Neural cell (in vitro differentiated cells): Measurements from ENCODE around the gene RYR1. TPM values are rescaled to one million over a fixed set of nuclear protein-coding genes. Genes with fewer than 3 reads are reported as not detected.
A peak's percentile ranks its signal among the peaks of the same experiment; 100 is the strongest.
"Not testable (repeated sequence)": the region's sequence is repeated elsewhere in the genome, so short reads cannot be mapped to it uniquely, and the experiment has no call there.

Experiments
- H2AFZ ChIP-seq: fragments of 200-600, 300-800 bp; sonication (generic), shearing (Covaris generic); 2 replicates; pipeline ENCODE4 v1.6.0; 2014; ENCODE audit warnings: low read depth, mild to moderate bottlenecking, antibody characterized with exemption, low read length, moderate library complexity
- H3F3A ChIP-seq: fragments of 200-600 bp; shearing (Covaris generic); 2 replicates; pipeline ENCODE4 v1.6.1; 2016; ENCODE audit warnings: mild to moderate bottlenecking, moderate library complexity, mixed read lengths, antibody characterized with exemption, low read length; ENCODE audit not compliant: insufficient read depth, poor library complexity, severe bottlenecking
- H3K27ac ChIP-seq: fragments of 200-600, 300-800 bp; sonication (generic), shearing (Covaris generic); 2 replicates; pipeline ENCODE4 v1.5.1; 2014; ENCODE audit warnings: mild to moderate bottlenecking, low read length, moderate library complexity
- H3K27me3 ChIP-seq: fragments of 300-800, 200-600 bp; sonication (generic), shearing (Covaris generic); 2 replicates; pipeline ENCODE4 v1.6.0; 2014; ENCODE audit warnings: mild to moderate bottlenecking, low read depth, low read length, moderate library complexity; ENCODE audit not compliant: insufficient read depth
- H3K36me3 ChIP-seq: fragments of 300-800, 200-600 bp; sonication (generic), shearing (Covaris generic); 2 replicates; pipeline ENCODE4 v1.5.1; 2014; ENCODE audit warnings: mild to moderate bottlenecking, antibody characterized with exemption, low read length, moderate library complexity; ENCODE audit not compliant: insufficient read depth
- H3K4me2 ChIP-seq: fragments of 300-800, 200-600 bp; sonication (generic), shearing (Covaris generic); 2 replicates; pipeline ENCODE4 v1.6.0; 2014; ENCODE audit warnings: mild to moderate bottlenecking, low read length
- H3K4me3 ChIP-seq: fragments of 300-800, 200-600 bp; sonication (generic), shearing (Covaris generic); 2 replicates; pipeline ENCODE4 v1.5.1; 2014; ENCODE audit warnings: mild to moderate bottlenecking, low read length, moderate library complexity
- H3K79me2 ChIP-seq: fragments of 200-600 bp; shearing (Covaris generic); replicated peaks from 2 replicates; pipeline ENCODE4 v1.6.0; 2014; ENCODE audit warnings: mild to moderate bottlenecking, low read length, moderate library complexity; ENCODE audit not compliant: insufficient read depth
- H3K9ac ChIP-seq: fragments of 300-800, 200-600 bp; sonication (generic), shearing (Covaris generic); 2 replicates; pipeline ENCODE4 v1.6.1; 2016; ENCODE audit warnings: mild to moderate bottlenecking, low read length, mixed read lengths
- H3K9me2 ChIP-seq: fragments of 200-600 bp; shearing (Covaris generic); 2 replicates; pipeline ENCODE4 v1.6.1; 2016; ENCODE audit warnings: mild to moderate bottlenecking, low read length, mixed read lengths; ENCODE audit not compliant: insufficient read depth
- H3K9me3 ChIP-seq: fragments of 200-600, 300-800 bp; sonication (generic), shearing (Covaris generic); 2 replicates; pipeline ENCODE4 v1.6.1; 2016; ENCODE audit warnings: mild to moderate bottlenecking, mixed run types, low read length, moderate library complexity, mixed read lengths
- H4K20me1 ChIP-seq: fragments of 200-600 bp; shearing (Covaris generic); 2 replicates; pipeline ENCODE4 v1.6.1; 2016; ENCODE audit warnings: mild to moderate bottlenecking, mixed run types; ENCODE audit not compliant: insufficient read depth
- CTCF ChIP-seq: fragments of 450-650 bp; IDR thresholded peaks from 2 replicates; pipeline ENCODE4 v1.5.1; 2014; ENCODE audit warnings: antibody characterized with exemption, mild to moderate bottlenecking, moderate library complexity; ENCODE audit not compliant: poor library complexity, severe bottlenecking
- EP300 ChIP-seq: fragments of 450-650 bp; conservative IDR thresholded peaks from 2 replicates; pipeline ENCODE4 v1.6.1; 2014; ENCODE audit warnings: antibody characterized with exemption, mild to moderate bottlenecking, moderate library complexity; ENCODE audit not compliant: poor library complexity, severe bottlenecking
- EZH2 ChIP-seq: fragments of 200-600, 300-800 bp; shearing (Covaris generic), sonication (generic); IDR thresholded peaks from 2 replicates; pipeline ENCODE4 v1.6.1; 2014; ENCODE audit warnings: antibody characterized with exemption, low read length, borderline replicate concordance, mild to moderate bottlenecking; ENCODE audit not compliant: insufficient read depth, poor library complexity, severe bottlenecking
- MXI1 ChIP-seq: fragments of 450-650 bp; conservative IDR thresholded peaks from 2 replicates; pipeline ENCODE4 v1.6.1; 2014; ENCODE audit warnings: antibody characterized with exemption, mild to moderate bottlenecking; ENCODE audit not compliant: poor library complexity, severe bottlenecking
- POLR2AphosphoS5 ChIP-seq: IDR thresholded peaks from 2 replicates; pipeline ENCODE4 v1.6.1; 2012
- RAD21 ChIP-seq: fragments of 450-650 bp; conservative IDR thresholded peaks from 2 replicates; pipeline ENCODE4 v1.6.1; 2014; ENCODE audit warnings: antibody characterized with exemption, mild to moderate bottlenecking, moderate library complexity
- REST ChIP-seq: IDR thresholded peaks from 2 replicates; pipeline ENCODE4 v1.6.1; 2012; ENCODE audit warnings: borderline replicate concordance
- SMC3 ChIP-seq: fragments of 450-650 bp; conservative IDR thresholded peaks from 2 replicates; pipeline ENCODE4 v1.6.1; 2014; ENCODE audit warnings: antibody characterized with exemption, mild to moderate bottlenecking, moderate library complexity; ENCODE audit not compliant: poor library complexity
- TAF1 ChIP-seq: IDR thresholded peaks from 2 replicates; pipeline ENCODE4 v1.6.1; 2012; ENCODE audit warnings: low read depth
- polyA plus RNA-seq: library from polyadenylated mRNA; depleted of rRNA; stranded (reverse); fragments of >200 nt; gene quantifications from 2 replicates; pipeline ENCODE4 v1.2.3, GENCODE V29; 2014

Gene RYR1
- polyA plus RNA-seq, 1 donor from 2014 or later = 0.69 TPM

GRCh38 chr19:38550376-38550775 is 116.9 kb downstream of the RYR1 start:
- no peaks in the 10 kb centered on the region for H3K27me3 ChIP-seq
- no peak overlapping the region for H3K4me3 ChIP-seq
- no peak overlapping the region for H3K9ac ChIP-seq
- TF ChIP-seq TAF1 (no peak), RAD21 (no peak), EZH2 (no peak), POLR2AphosphoS5 (no peak), REST (no peak)
- no peak overlapping the region for H3K4me2 ChIP-seq
- no peaks in the 10 kb centered on the region for H3K79me2 ChIP-seq
- H2AFZ ChIP-seq = no peak overlapping the region
- no peaks in the 10 kb centered on the region for H4K20me1 ChIP-seq
- H3K9me3 ChIP-seq = no peaks in the 10 kb centered on the region
- no peaks in the 10 kb centered on the region for H3F3A ChIP-seq
- H3K36me3 ChIP-seq = no peaks in the 10 kb centered on the region
- peak overlapping the region; percentile 18 for H3K27ac ChIP-seq
- no peaks in the 10 kb centered on the region for H3K9me2 ChIP-seq

- no peak overlapping the region for H3K4me2 ChIP-seq
- H3K36me3 ChIP-seq = no peaks in the 10 kb centered on the region
- H3K27me3 ChIP-seq = no peaks in the 10 kb centered on the region
- no peak overlapping the region for H3K4me3 ChIP-seq
- H3K27ac ChIP-seq = no peak overlapping the region
- no peaks in the 10 kb centered on the region for H3K9me2 ChIP-seq
- TF ChIP-seq REST (no peak), TAF1 (no peak), EZH2 (no peak), EP300 (no peak), RAD21 (no peak), CTCF (no peak), MXI1 (no peak), POLR2AphosphoS5 (no peak), SMC3 (no peak)
- H3F3A ChIP-seq = no peaks in the 10 kb centered on the region
- H3K9me3 ChIP-seq = no peaks in the 10 kb centered on the region
- H4K20me1 ChIP-seq = no peaks in the 10 kb centered on the region
- no peaks in the 10 kb centered on the region for H3K79me2 ChIP-seq
- H2AFZ ChIP-seq = no peak overlapping the region
- no peak overlapping the region for H3K9ac ChIP-seq
Measured at GRCh38 chr19:38551450-38551813, 117.9 kb downstream of the RYR1 start.

- H3K36me3 ChIP-seq, H3K27me3 ChIP-seq, H3K27ac ChIP-seq, H3K9me2 ChIP-seq, H2AFZ ChIP-seq, H3K79me2 ChIP-seq, H3K9ac ChIP-seq, H4K20me1 ChIP-seq, H3F3A ChIP-seq, H3K4me3 ChIP-seq, H3K4me2 ChIP-seq, H3K9me3 ChIP-seq: not testable (repeated sequence)
Measured at GRCh38 chr19:38553239-38553638, 119.7 kb downstream of the RYR1 start.
